ENCODE data around the gene VAMP2. TPM values are rescaled to one million over a fixed set of nuclear protein-coding genes. Genes with fewer than 3 reads are reported as not detected.

VAMP2 gene
- total and polyA plus RNA-seq, 10 of the 15 experiments (the other 5 are each of a cell fraction or from before 2014, with no cell fraction given): 3.0 to 35.2 (median 25.0) TPM

GRCh38 chr17:8153525-8153956, 9.2 kb downstream of the VAMP2 start (continued):
- TF ChIP-seq, protein P1, sequence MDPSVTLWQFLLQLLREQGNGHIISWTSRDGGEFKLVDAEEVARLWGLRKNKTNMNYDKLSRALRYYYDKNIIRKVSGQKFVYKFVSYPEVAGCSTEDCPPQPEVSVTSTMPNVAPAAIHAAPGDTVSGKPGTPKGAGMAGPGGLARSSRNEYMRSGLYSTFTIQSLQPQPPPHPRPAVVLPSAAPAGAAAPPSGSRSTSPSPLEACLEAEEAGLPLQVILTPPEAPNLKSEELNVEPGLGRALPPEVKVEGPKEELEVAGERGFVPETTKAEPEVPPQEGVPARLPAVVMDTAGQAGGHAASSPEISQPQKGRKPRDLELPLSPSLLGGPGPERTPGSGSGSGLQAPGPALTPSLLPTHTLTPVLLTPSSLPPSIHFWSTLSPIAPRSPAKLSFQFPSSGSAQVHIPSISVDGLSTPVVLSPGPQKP (IDR thresholded peaks at IDR 0.05; ENCODE audit: low read depth, low read length): no peak
- TF ChIP-seq SREBF1 (IDR thresholded peaks at IDR 0.05; ENCODE audit: low read length): no peak
- TF ChIP-seq MTA3 (IDR thresholded peaks at IDR 0.05; ENCODE audit: borderline replicate concordance, low read length): no peak
- TF ChIP-seq JUNB (IDR thresholded peaks at IDR 0.05): no peak
- no peak for TF ChIP-seq EZH2 (IDR thresholded peaks at IDR 0.05; ENCODE audit: borderline replicate concordance, control insufficient read depth, low read depth, low read length)
- TF ChIP-seq, protein P2, sequence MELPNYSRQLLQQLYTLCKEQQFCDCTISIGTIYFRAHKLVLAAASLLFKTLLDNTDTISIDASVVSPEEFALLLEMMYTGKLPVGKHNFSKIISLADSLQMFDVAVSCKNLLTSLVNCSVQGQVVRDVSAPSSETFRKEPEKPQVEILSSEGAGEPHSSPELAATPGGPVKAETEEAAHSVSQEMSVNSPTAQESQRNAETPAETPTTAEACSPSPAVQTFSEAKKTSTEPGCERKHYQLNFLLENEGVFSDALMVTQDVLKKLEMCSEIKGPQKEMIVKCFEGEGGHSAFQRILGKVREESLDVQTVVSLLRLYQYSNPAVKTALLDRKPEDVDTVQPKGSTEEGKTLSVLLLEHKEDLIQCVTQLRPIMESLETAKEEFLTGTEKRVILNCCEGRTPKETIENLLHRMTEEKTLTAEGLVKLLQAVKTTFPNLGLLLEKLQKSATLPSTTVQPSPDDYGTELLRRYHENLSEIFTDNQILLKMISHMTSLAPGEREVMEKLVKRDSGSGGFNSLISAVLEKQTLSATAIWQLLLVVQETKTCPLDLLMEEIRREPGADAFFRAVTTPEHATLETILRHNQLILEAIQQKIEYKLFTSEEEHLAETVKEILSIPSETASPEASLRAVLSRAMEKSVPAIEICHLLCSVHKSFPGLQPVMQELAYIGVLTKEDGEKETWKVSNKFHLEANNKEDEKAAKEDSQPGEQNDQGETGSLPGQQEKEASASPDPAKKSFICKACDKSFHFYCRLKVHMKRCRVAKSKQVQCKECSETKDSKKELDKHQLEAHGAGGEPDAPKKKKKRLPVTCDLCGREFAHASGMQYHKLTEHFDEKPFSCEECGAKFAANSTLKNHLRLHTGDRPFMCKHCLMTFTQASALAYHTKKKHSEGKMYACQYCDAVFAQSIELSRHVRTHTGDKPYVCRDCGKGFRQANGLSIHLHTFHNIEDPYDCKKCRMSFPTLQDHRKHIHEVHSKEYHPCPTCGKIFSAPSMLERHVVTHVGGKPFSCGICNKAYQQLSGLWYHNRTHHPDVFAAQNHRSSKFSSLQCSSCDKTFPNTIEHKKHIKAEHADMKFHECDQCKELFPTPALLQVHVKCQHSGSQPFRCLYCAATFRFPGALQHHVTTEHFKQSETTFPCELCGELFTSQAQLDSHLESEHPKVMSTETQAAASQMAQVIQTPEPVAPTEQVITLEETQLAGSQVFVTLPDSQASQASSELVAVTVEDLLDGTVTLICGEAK (IDR thresholded peaks at IDR 0.05; ENCODE audit: borderline replicate concordance): no peak
- 0 out of 4 replicates have a peak, but pooled peaks of 1 of the 2 experiments have one; percentile 9 for TF ChIP-seq ETV6 (conservative IDR thresholded peaks at IDR 0.05 in 1 of 2, IDR thresholded peaks at IDR 0.05 in 1 of 2; ENCODE audit: borderline replicate concordance in 1 of 2, low read depth in 1 of 2)
- no peak for TF ChIP-seq IRF4 (IDR thresholded peaks at IDR 0.05; ENCODE audit: low read depth, low read length)
- TF ChIP-seq POU2F2 (IDR thresholded peaks at IDR 0.05; ENCODE audit: borderline replicate concordance, low read depth, low read length): no peak

All from GM12878 (cell line).